H9 (cell line): ENCODE measurements around the gene FAM25A. TPM values are rescaled to one million over a fixed set of nuclear protein-coding genes. Genes with fewer than 3 reads are reported as not detected.
"Not testable (repeated sequence)": the region's sequence is repeated elsewhere in the genome, so short reads cannot be mapped to it uniquely, and the experiment has no call there.

Experiments used
- DNase-seq: peaks from one replicate; pipeline ENCODE4 v3.0.0-alpha.2; 2017
- H2AFZ ChIP-seq: one replicate; pipeline ENCODE4 v1.6.1; 2013; ENCODE audit warnings: mild to moderate bottlenecking, low read length, control low read depth, moderate library complexity
- H2AK5ac ChIP-seq: 2 replicates; pipeline ENCODE4 v1.6.1; 2013; ENCODE audit warnings: low read length, control low read depth, mixed read lengths; ENCODE audit not compliant: insufficient read length
- H2BK120ac ChIP-seq: one replicate; pipeline ENCODE4 v1.6.1; 2013; ENCODE audit warnings: low read depth, mild to moderate bottlenecking, low read length, control low read depth, inconsistent platforms; ENCODE audit not compliant: poor library complexity, severe bottlenecking
- H2BK12ac ChIP-seq: 2 replicates; pipeline ENCODE4 v1.6.1; 2013; ENCODE audit warnings: low read length, control low read depth, mixed read lengths, low read depth; ENCODE audit not compliant: insufficient read length
- H2BK15ac ChIP-seq: 2 replicates; pipeline ENCODE4 v1.6.1; 2013; ENCODE audit warnings: low read depth, low read length, control low read depth
- H2BK20ac ChIP-seq: one replicate; pipeline ENCODE4 v1.6.1; 2013; ENCODE audit warnings: low read depth, mild to moderate bottlenecking, low read length, control low read depth, inconsistent platforms; ENCODE audit not compliant: poor library complexity, severe bottlenecking
- H2BK5ac ChIP-seq: 2 replicates; pipeline ENCODE4 v1.6.1; 2013; ENCODE audit warnings: low read length, control low read depth, mixed read lengths; ENCODE audit not compliant: insufficient read length
- H3K14ac ChIP-seq: 2 replicates; pipeline ENCODE4 v1.6.1; 2013; ENCODE audit warnings: low read length, control low read depth; ENCODE audit not compliant: insufficient read depth
- H3K18ac ChIP-seq: 2 replicates; pipeline ENCODE4 v1.6.1; 2013; ENCODE audit warnings: low read depth, mild to moderate bottlenecking, mixed read lengths, low read length, control low read depth; ENCODE audit not compliant: insufficient read length
- H3K23ac ChIP-seq: 2 replicates; pipeline ENCODE4 v1.6.1; 2013; ENCODE audit warnings: low read length, control low read depth, mixed read lengths, low read depth; ENCODE audit not compliant: insufficient read length
- H3K23me2 ChIP-seq: 2 replicates; pipeline ENCODE4 v1.6.1; 2013; ENCODE audit warnings: low read depth, mild to moderate bottlenecking, mixed read lengths, low read length, control low read depth; ENCODE audit not compliant: insufficient read length, poor library complexity, severe bottlenecking
- H3K27ac ChIP-seq: 2 replicates; pipeline ENCODE4 v1.5.1; 2013; ENCODE audit warnings: low read length, control low read depth, mixed read lengths, low read depth; ENCODE audit not compliant: insufficient read length
- H3K27me3 ChIP-seq: 2 replicates; pipeline ENCODE4 v1.6.1; 2013; ENCODE audit warnings: low read length, control low read depth, inconsistent platforms; ENCODE audit not compliant: insufficient read depth
- H3K4ac ChIP-seq: 2 replicates; pipeline ENCODE4 v1.6.1; 2013; ENCODE audit warnings: low read depth, mild to moderate bottlenecking, control low read depth, inconsistent platforms, low read length, moderate library complexity
- H3K4me1 ChIP-seq: 2 replicates; pipeline ENCODE4 v1.6.1; 2013; ENCODE audit warnings: low read length, control low read depth, inconsistent platforms; ENCODE audit not compliant: insufficient read depth
- H3K4me2 ChIP-seq: 2 replicates; pipeline ENCODE4 v1.6.1; 2013; ENCODE audit warnings: low read length, control low read depth, mixed read lengths; ENCODE audit not compliant: insufficient read length, insufficient read depth
- H3K56ac ChIP-seq: 2 replicates; pipeline ENCODE4 v1.6.1; 2013; ENCODE audit warnings: low read depth, mild to moderate bottlenecking, mixed read lengths, low read length, control low read depth; ENCODE audit not compliant: insufficient read length
- H3K79me1 ChIP-seq: 2 replicates; pipeline ENCODE4 v1.6.1; 2013; ENCODE audit warnings: low read depth, mild to moderate bottlenecking, moderate library complexity, low read length, control low read depth, inconsistent platforms; ENCODE audit not compliant: insufficient read depth, poor library complexity, severe bottlenecking
- H3K79me2 ChIP-seq: 2 replicates; pipeline ENCODE4 v1.6.1; 2013; ENCODE audit warnings: low read length, control low read depth, inconsistent platforms; ENCODE audit not compliant: insufficient read depth
- H3K9ac ChIP-seq: 2 replicates; pipeline ENCODE4 v1.6.1; 2013; ENCODE audit warnings: low read length, control low read depth, mixed read lengths; ENCODE audit not compliant: insufficient read length; ENCODE audit errors: extremely low read depth
- H3K9me3 ChIP-seq: one replicate; pipeline ENCODE4 v1.6.1; 2013; ENCODE audit warnings: low read depth, low read length, inconsistent platforms; ENCODE audit not compliant: control insufficient read depth
- H3T11ph ChIP-seq: one replicate; pipeline ENCODE4 v1.6.1; 2013; ENCODE audit warnings: mild to moderate bottlenecking, low read length, control low read depth, inconsistent platforms
- H4K20me1 ChIP-seq: one replicate; pipeline ENCODE4 v1.6.1; 2013; ENCODE audit not compliant: control insufficient read depth, insufficient read length, insufficient read depth
- H4K5ac ChIP-seq: 2 replicates; pipeline ENCODE4 v1.6.1; 2013; ENCODE audit warnings: low read depth, mild to moderate bottlenecking, mixed read lengths, low read length, control low read depth; ENCODE audit not compliant: insufficient read length
- H4K8ac ChIP-seq: replicated peaks from 2 replicates; pipeline ENCODE4 v1.6.1; 2013; ENCODE audit warnings: low read length, control low read depth, mixed read lengths, low read depth; ENCODE audit not compliant: insufficient read length
- H4K91ac ChIP-seq: 2 replicates; pipeline ENCODE4 v1.6.1; 2013; ENCODE audit warnings: low read depth, mild to moderate bottlenecking, moderate library complexity, mixed read lengths, low read length, control low read depth; ENCODE audit not compliant: insufficient read length
- H3K27ac Mint-ChIP-seq, 3 experiments: 2 replicates in 2 of 3; 3 replicates in 1 of 3; pipeline ENCODE4 v1.8.0; 2020 to 2021; ENCODE audit warnings: mixed read lengths in 3 of 3, mild to moderate bottlenecking in 1 of 3, moderate library complexity in 1 of 3
- H3K27me3 Mint-ChIP-seq: 2 replicates; pipeline ENCODE4 v1.8.0; 2021; ENCODE audit warnings: low read depth, mild to moderate bottlenecking, moderate library complexity, mixed read lengths
- H3K36me3 Mint-ChIP-seq, 3 experiments: 2 replicates in 2 of 3; 3 replicates in 1 of 3; pipeline ENCODE4 v1.8.0; 2020 to 2021; ENCODE audit warnings: low read depth in 3 of 3, mixed read lengths in 3 of 3; ENCODE audit not compliant: insufficient read depth in 1 of 3
- H3K4me1 Mint-ChIP-seq, 2 experiments: 2 replicates each; pipeline ENCODE4 v1.8.0; 2020; ENCODE audit warnings: mixed read lengths in 2 of 2
- H3K4me3 Mint-ChIP-seq, 2 experiments: 2 replicates in 1 of 2; 3 replicates in 1 of 2; pipeline ENCODE4 v1.8.0; 2020 to 2021; ENCODE audit warnings: mild to moderate bottlenecking in 2 of 2, mixed read lengths in 2 of 2, moderate library complexity in 1 of 2
- H3K9me3 Mint-ChIP-seq, 2 experiments: 2 replicates in 1 of 2; 3 replicates in 1 of 2; pipeline ENCODE4 v1.8.0; 2020; ENCODE audit warnings: mild to moderate bottlenecking in 2 of 2, mixed read lengths in 2 of 2, moderate library complexity in 1 of 2
- WGBS: extraction: QIAGEN DNeasy Blood & Tissue Kit; methylation state at CpG from one replicate; pipeline ENCODE4 v1.1.7; 2013; ENCODE audit warnings: missing lambda C conversion rate, low lambda C conversion rate, mixed read lengths; ENCODE audit not compliant: insufficient read length; ENCODE audit errors: extremely low coverage; 5-methylcytosine and 5-hydroxymethylcytosine counted together
- total RNA-seq: library from RNA; stranded (reverse); gene quantifications from 2 replicates; pipeline ENCODE4 v1.2.1, GENCODE V29; 2021
- TF ChIP-seq, protein P1 (sequence below): fragments of 200-600 bp; sonication (generic); conservative IDR thresholded peaks from 3 replicates; pipeline ENCODE4 v1.8.0; 2021; ENCODE audit warnings: antibody characterized with exemption, mild to moderate bottlenecking

FAM25A gene
- total RNA-seq, 1 experiment from 2014 or later, result not detected

DNA sequence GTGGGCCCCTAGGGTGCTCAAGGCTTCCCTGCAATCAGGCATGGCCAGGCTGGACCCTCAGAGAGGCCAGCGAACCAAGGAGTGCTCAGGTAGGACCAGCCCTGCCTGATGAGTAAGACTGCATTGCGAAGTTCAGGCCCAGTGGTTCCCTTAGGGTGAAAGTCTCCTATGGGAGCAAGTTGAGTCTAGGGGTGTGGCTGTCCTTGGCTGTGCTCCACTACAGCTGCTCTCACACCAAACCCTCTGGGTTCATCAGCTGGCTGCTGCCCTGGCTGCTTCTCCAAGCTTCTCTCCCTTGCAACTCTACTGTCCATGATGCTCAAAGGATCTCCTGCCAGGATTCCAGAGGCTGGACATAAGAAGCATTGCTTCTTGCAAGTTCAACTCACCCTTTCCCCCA lies 18.7 kb downstream of the FAM25A start:
- Histone ChIP-seq H4K91ac (no peak overlapping the region), H2AK5ac (no peak overlapping the region), H2AFZ (no peak overlapping the region), H3K79me2 (no peaks in the 10 kb centered on the region), H4K8ac (no peak overlapping the region), H3K4me1 (no peaks in the 10 kb centered on the region), H3K23ac (no peak overlapping the region), H3K79me1 (no peaks in the 10 kb centered on the region), H3K4me2 (no peak overlapping the region), H3K23me2 (no peaks in the 10 kb centered on the region), H3K14ac (no peak overlapping the region), H2BK12ac (no peak overlapping the region), H3K4ac (no peak overlapping the region), H2BK15ac (no peak overlapping the region), H4K5ac (no peak overlapping the region), H3K9me3 (no peaks in the 10 kb centered on the region), H3K18ac (no peak overlapping the region), H2BK5ac (no peak overlapping the region), H3T11ph (no peak overlapping the region), H2BK20ac (no peak overlapping the region), H4K20me1 (no peaks in the 10 kb centered on the region), H2BK120ac (no peak overlapping the region), H3K9ac (no peak overlapping the region), H3K27ac (no peak overlapping the region), H3K27me3 (no peaks in the 10 kb centered on the region), H3K56ac (no peak overlapping the region)
- TF ChIP-seq, protein P1, sequence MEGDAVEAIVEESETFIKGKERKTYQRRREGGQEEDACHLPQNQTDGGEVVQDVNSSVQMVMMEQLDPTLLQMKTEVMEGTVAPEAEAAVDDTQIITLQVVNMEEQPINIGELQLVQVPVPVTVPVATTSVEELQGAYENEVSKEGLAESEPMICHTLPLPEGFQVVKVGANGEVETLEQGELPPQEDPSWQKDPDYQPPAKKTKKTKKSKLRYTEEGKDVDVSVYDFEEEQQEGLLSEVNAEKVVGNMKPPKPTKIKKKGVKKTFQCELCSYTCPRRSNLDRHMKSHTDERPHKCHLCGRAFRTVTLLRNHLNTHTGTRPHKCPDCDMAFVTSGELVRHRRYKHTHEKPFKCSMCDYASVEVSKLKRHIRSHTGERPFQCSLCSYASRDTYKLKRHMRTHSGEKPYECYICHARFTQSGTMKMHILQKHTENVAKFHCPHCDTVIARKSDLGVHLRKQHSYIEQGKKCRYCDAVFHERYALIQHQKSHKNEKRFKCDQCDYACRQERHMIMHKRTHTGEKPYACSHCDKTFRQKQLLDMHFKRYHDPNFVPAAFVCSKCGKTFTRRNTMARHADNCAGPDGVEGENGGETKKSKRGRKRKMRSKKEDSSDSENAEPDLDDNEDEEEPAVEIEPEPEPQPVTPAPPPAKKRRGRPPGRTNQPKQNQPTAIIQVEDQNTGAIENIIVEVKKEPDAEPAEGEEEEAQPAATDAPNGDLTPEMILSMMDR, result no peak
- no peaks in the 10 kb centered on the region for H3K9me3 Mint-ChIP-seq
- no peaks in the 10 kb centered on the region for H3K27me3 Mint-ChIP-seq
- no peak for DNase-seq
- no peak overlapping the region for H3K27ac Mint-ChIP-seq
- no CpG with 5 or more reads among the region's 2 CpGs for WGBS
- peaks cover 0 to under 1% (median under 1%) of the 10 kb centered on the region in 3 experiments; a peak in 2 of 7 replicates for H3K36me3 Mint-ChIP-seq
- no peak overlapping the region for H3K4me3 Mint-ChIP-seq
- H3K4me1 Mint-ChIP-seq, result no peaks in the 10 kb centered on the region

DNA sequence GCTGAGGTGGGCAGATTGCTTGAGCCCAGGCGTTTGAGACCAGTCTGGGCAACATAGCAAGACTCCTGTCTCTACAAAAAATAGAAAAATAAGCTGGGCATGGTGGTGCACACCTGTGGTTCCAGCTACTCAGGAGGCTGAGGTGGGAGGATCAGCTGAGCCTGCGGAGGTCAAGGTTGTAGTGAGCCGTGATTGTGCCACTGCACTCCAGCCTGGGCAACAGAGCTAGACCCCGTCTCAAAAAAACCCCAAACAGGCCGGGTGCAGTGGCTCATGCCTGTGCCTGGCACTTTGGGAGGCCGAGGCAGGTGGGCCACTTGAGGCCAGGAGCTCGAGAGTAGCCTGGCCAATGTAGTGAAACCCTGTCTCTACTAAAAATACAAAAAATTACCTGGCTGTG lies 23.5 kb downstream of the FAM25A start:
- not testable (repeated sequence) for H3K79me2 ChIP-seq, H4K20me1 ChIP-seq, H2BK5ac ChIP-seq, H4K8ac ChIP-seq, H3K4me1 ChIP-seq, H3K56ac ChIP-seq, H3K18ac ChIP-seq, H3K14ac ChIP-seq, H3K4me3 Mint-ChIP-seq, H3K27me3 ChIP-seq, H3K23ac ChIP-seq, H2BK15ac ChIP-seq, H3K9me3 ChIP-seq, H3K4ac ChIP-seq, H2BK12ac ChIP-seq, H3K79me1 ChIP-seq, H3K23me2 ChIP-seq, H3K27me3 Mint-ChIP-seq, H2AK5ac ChIP-seq, H2BK120ac ChIP-seq, H3K9me3 Mint-ChIP-seq, DNase-seq, H4K5ac ChIP-seq, H2AFZ ChIP-seq, H3K4me2 ChIP-seq, H3T11ph ChIP-seq, H3K27ac Mint-ChIP-seq, H3K4me1 Mint-ChIP-seq, H2BK20ac ChIP-seq, H3K27ac ChIP-seq, H3K9ac ChIP-seq, H4K91ac ChIP-seq
- H3K36me3 Mint-ChIP-seq, result peaks cover 8 to 22% (median 22%) of the 10 kb centered on the region in 3 experiments; a peak in 6 of 7 replicates
- no CpG with 5 or more reads among the region's 7 CpGs for WGBS
